HG03039 (cell line): Measurements from ENCODE around the gene SPOCK1.

Source experiments
- ATAC-seq: cut with Tn5 transposase; IDR thresholded peaks from one replicate; pipeline ENCODE4 v1.9.1; 2021; ENCODE audit warnings: mild to moderate bottlenecking, moderate library complexity; ENCODE audit not compliant: unreplicated experiment

Gene SPOCK1

GRCh38 chr5:137446615-137447014 is 52.5 kb downstream of the SPOCK1 start:
- ATAC-seq = no peak

- ATAC-seq = no peak
Observed at GRCh38 chr5:137446151-137446550, 53.0 kb downstream of the SPOCK1 start.

- no peak for ATAC-seq
Observed at GRCh38 chr5:137442660-137443059, 56.5 kb downstream of the SPOCK1 start.

GRCh38 chr5:137441476-137441875 is 57.6 kb downstream of the SPOCK1 start:
- no peak for ATAC-seq

- no peak for ATAC-seq
Observed at GRCh38 chr5:137440795-137441194, 58.3 kb downstream of the SPOCK1 start.

GRCh38 chr5:137439645-137440044 is 59.5 kb downstream of the SPOCK1 start:
- no peak for ATAC-seq

- no peak for ATAC-seq
Observed at GRCh38 chr5:137438932-137439331, 60.2 kb downstream of the SPOCK1 start.

- no peak for ATAC-seq
Observed at GRCh38 chr5:137437774-137438173, 61.4 kb downstream of the SPOCK1 start.

- ATAC-seq = no peak
Observed at GRCh38 chr5:137433539-137433938, 65.6 kb downstream of the SPOCK1 start.

GRCh38 chr5:137432376-137432775 is 66.8 kb downstream of the SPOCK1 start:
- no peak for ATAC-seq

GRCh38 chr5:137431051-137431450 is 68.1 kb downstream of the SPOCK1 start:
- no peak for ATAC-seq

GRCh38 chr5:137415231-137415681 is 83.9 kb downstream of the SPOCK1 start:
- ATAC-seq = no peak

- ATAC-seq = no peak
Observed at GRCh38 chr5:137414112-137414755, 84.9 kb downstream of the SPOCK1 start.

GRCh38 chr5:137412136-137412535 is 87.0 kb downstream of the SPOCK1 start:
- no peak for ATAC-seq

- no peak for ATAC-seq
Observed at GRCh38 chr5:137410234-137411010, 88.7 kb downstream of the SPOCK1 start.

GRCh38 chr5:137409736-137410135 is 89.4 kb downstream of the SPOCK1 start:
- no peak for ATAC-seq

- no peak for ATAC-seq
Observed at GRCh38 chr5:137407090-137407489, 92.0 kb downstream of the SPOCK1 start.

GRCh38 chr5:137405393-137405792 is 93.7 kb downstream of the SPOCK1 start:
- no peak for ATAC-seq

- ATAC-seq = no peak
Observed at GRCh38 chr5:137403869-137404268, 95.3 kb downstream of the SPOCK1 start.

- ATAC-seq = no peak
Observed at GRCh38 chr5:137402436-137403187, 96.5 kb downstream of the SPOCK1 start.

- ATAC-seq = no peak
Observed at GRCh38 chr5:137401946-137402345, 97.2 kb downstream of the SPOCK1 start.

GRCh38 chr5:137400571-137400970 is 98.6 kb downstream of the SPOCK1 start:
- no peak for ATAC-seq
